ENCODE measurements around the gene USP14. TPM values are rescaled to one million over a fixed set of nuclear protein-coding genes. Genes with fewer than 3 reads are reported as not detected.

USP14 gene
- total and polyA plus RNA-seq, 2 donors (not counting 3 experiments of a cell fraction or from before 2014, with no cell fraction given): 13.2 to 98.4 TPM

GRCh38 chr18:136433-136832 lies 21.9 kb upstream of the USP14 start:
- Histone ChIP-seq H3K36me3 (ENCODE audit: control insufficient read depth in 2 of 2, extremely low read depth in 1 of 2, insufficient read depth in 2 of 2, low read length in 2 of 2) (no peaks in the 10 kb centered on the region), H3K9me1 (replicated peaks; ENCODE audit: control insufficient read depth, extremely low read depth, insufficient read depth, low read length) (no peaks in the 10 kb centered on the region), H2AFZ (ENCODE audit: low read depth, low read length) (no peak overlapping the region), H3K9ac (replicated peaks; ENCODE audit: extremely low read depth, insufficient read depth, low read length) (no peak overlapping the region), H3K27ac (ENCODE audit: insufficient read depth, low read depth, low read length) (no peak overlapping the region), H4K20me1 (replicated peaks; ENCODE audit: control insufficient read depth, extremely low read depth, insufficient read depth, low read length) (no peaks in the 10 kb centered on the region), H3K27me3 (ENCODE audit: control insufficient read depth in 2 of 2, insufficient read depth in 2 of 2, low read length in 2 of 2) (no peaks in the 10 kb centered on the region), H3K9me3 (replicated peaks; ENCODE audit: control insufficient read depth, insufficient read depth, low read length) (no peaks in the 10 kb centered on the region), H3K79me2 (ENCODE audit: control insufficient read depth, insufficient read depth, low read length) (no peaks in the 10 kb centered on the region), H3K4me1 (ENCODE audit: control insufficient read depth, extremely low read depth, insufficient read depth, low read length) (no peaks in the 10 kb centered on the region), H3K4me3 (replicated peaks in 1 of 3; ENCODE audit: insufficient read depth in 1 of 3, low read depth in 1 of 3, low read length in 3 of 3) (no peak overlapping the region), H3K4me2 (ENCODE audit: insufficient read depth, low read length) (no peak overlapping the region)
- no TSS peak for BruUV-seq (replicated peaks)
- TF ChIP-seq FOS (IDR thresholded peaks at IDR 0.05; ENCODE audit: borderline replicate concordance, insufficient read depth, low read length) (no peak), JUN (IDR thresholded peaks at IDR 0.05; ENCODE audit: borderline replicate concordance, insufficient read depth, insufficient read length, low read depth) (no peak), POLR2AphosphoS5 (IDR thresholded peaks at IDR 0.05; ENCODE audit: insufficient read depth, low read depth, low read length) (no peak)
- TF ChIP-seq, protein P1, sequence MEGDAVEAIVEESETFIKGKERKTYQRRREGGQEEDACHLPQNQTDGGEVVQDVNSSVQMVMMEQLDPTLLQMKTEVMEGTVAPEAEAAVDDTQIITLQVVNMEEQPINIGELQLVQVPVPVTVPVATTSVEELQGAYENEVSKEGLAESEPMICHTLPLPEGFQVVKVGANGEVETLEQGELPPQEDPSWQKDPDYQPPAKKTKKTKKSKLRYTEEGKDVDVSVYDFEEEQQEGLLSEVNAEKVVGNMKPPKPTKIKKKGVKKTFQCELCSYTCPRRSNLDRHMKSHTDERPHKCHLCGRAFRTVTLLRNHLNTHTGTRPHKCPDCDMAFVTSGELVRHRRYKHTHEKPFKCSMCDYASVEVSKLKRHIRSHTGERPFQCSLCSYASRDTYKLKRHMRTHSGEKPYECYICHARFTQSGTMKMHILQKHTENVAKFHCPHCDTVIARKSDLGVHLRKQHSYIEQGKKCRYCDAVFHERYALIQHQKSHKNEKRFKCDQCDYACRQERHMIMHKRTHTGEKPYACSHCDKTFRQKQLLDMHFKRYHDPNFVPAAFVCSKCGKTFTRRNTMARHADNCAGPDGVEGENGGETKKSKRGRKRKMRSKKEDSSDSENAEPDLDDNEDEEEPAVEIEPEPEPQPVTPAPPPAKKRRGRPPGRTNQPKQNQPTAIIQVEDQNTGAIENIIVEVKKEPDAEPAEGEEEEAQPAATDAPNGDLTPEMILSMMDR (IDR thresholded peaks at IDR 0.05; ENCODE audit: extremely low read depth in 1 of 2, insufficient read depth in 1 of 2, low read depth in 1 of 2, low read length in 2 of 2): no peak
- TF ChIP-seq, protein P2, sequence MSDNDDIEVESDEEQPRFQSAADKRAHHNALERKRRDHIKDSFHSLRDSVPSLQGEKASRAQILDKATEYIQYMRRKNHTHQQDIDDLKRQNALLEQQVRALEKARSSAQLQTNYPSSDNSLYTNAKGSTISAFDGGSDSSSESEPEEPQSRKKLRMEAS (IDR thresholded peaks at IDR 0.05; ENCODE audit: insufficient read depth, insufficient read length): no peak
- DNase-seq (ENCODE audit: low read depth, low spot score): no peak
- dilution Hi-C loops (cut with MboI; ENCODE audit: extremely low pct_ligation_motif_present, low sequenced_read_pairs): no loop called here
- POLR2A ChIA-PET: no interaction called here
- intact Hi-C loops (cut with micrococcal nuclease): no loop called here
- no peak for FAIRE-seq
- CTCF ChIA-PET: no interaction called here

- dilution Hi-C loops (cut with MboI; ENCODE audit: extremely low pct_ligation_motif_present, low sequenced_read_pairs): no loop called here
These were observed 21.0 kb upstream of the USP14 start for GRCh38 chr18:137327-137726.

More at GRCh38 chr18:137327-137726, 21.0 kb upstream of the USP14 start:
- no peak overlapping the region for H3K4me2 ChIP-seq (ENCODE audit: insufficient read depth, low read length)
- no peak overlapping the region for H3K4me3 ChIP-seq (replicated peaks in 1 of 3; ENCODE audit: insufficient read depth in 1 of 3, low read depth in 1 of 3, low read length in 3 of 3)
- no peaks in the 10 kb centered on the region for H4K20me1 ChIP-seq (replicated peaks; ENCODE audit: control insufficient read depth, extremely low read depth, insufficient read depth, low read length)
- POLR2A ChIA-PET: no interaction called here
- intact Hi-C loops (cut with micrococcal nuclease): no loop called here
- DNase-seq (ENCODE audit: low read depth, low spot score) (no peak), FAIRE-seq (no peak)
- H3K79me2 ChIP-seq (ENCODE audit: control insufficient read depth, insufficient read depth, low read length): no peaks in the 10 kb centered on the region
- TF ChIP-seq, protein P2 (IDR thresholded peaks at IDR 0.05; ENCODE audit: insufficient read depth, insufficient read length): no peak
- TF ChIP-seq EZH2 (IDR thresholded peaks at IDR 0.05; ENCODE audit: borderline replicate concordance, low read depth, low read length, severe bottlenecking) (no peak), JUN (IDR thresholded peaks at IDR 0.05; ENCODE audit: borderline replicate concordance, insufficient read depth, insufficient read length, low read depth) (no peak), POLR2A (IDR thresholded peaks at IDR 0.05; ENCODE audit: low read depth, low read length) (no peak), MYC (IDR thresholded peaks at IDR 0.05; ENCODE audit: low read depth, low read length) (no peak), FOS (IDR thresholded peaks at IDR 0.05; ENCODE audit: borderline replicate concordance, insufficient read depth, low read length) (no peak), POLR2AphosphoS5 (IDR thresholded peaks at IDR 0.05; ENCODE audit: insufficient read depth, low read depth, low read length) (no peak), GATA2 (IDR thresholded peaks at IDR 0.05; ENCODE audit: insufficient read depth, insufficient read length, low read depth, low read length) (no peak)
- TF ChIP-seq, protein P1 (IDR thresholded peaks at IDR 0.05; ENCODE audit: extremely low read depth in 1 of 2, insufficient read depth in 1 of 2, low read depth in 1 of 2, low read length in 2 of 2): no peak
- no peaks in the 10 kb centered on the region for H3K27me3 ChIP-seq (ENCODE audit: control insufficient read depth in 2 of 2, insufficient read depth in 2 of 2, low read length in 2 of 2)
- H2AFZ ChIP-seq (ENCODE audit: low read depth, low read length): no peak overlapping the region
- H3K36me3 ChIP-seq (ENCODE audit: control insufficient read depth in 2 of 2, extremely low read depth in 1 of 2, insufficient read depth in 2 of 2, low read length in 2 of 2): no peaks in the 10 kb centered on the region
- no peak overlapping the region for H3K27ac ChIP-seq (ENCODE audit: insufficient read depth, low read depth, low read length)
- H3K9ac ChIP-seq (replicated peaks; ENCODE audit: extremely low read depth, insufficient read depth, low read length): no peak overlapping the region
- CTCF ChIA-PET: no interaction called here
- H3K4me1 ChIP-seq (ENCODE audit: control insufficient read depth, extremely low read depth, insufficient read depth, low read length): no peaks in the 10 kb centered on the region
- H3K9me1 ChIP-seq (replicated peaks; ENCODE audit: control insufficient read depth, extremely low read depth, insufficient read depth, low read length): no peaks in the 10 kb centered on the region
- H3K9me3 ChIP-seq (replicated peaks; ENCODE audit: control insufficient read depth, insufficient read depth, low read length): no peaks in the 10 kb centered on the region
- BruUV-seq (replicated peaks): no TSS peak
